Inferior parietal cortex (tissue), 1 donor: ENCODE results near the gene AKT1S1.
"Not testable (repeated sequence)": the region's sequence is repeated elsewhere in the genome, so short reads cannot be mapped to it uniquely, and the experiment has no call there.

ENCODE experiments used
- DNase-seq: peaks from one replicate; pipeline ENCODE4 v3.0.0-alpha.2; 2016; ENCODE audit errors: extremely low spot score

AKT1S1 gene

DNA sequence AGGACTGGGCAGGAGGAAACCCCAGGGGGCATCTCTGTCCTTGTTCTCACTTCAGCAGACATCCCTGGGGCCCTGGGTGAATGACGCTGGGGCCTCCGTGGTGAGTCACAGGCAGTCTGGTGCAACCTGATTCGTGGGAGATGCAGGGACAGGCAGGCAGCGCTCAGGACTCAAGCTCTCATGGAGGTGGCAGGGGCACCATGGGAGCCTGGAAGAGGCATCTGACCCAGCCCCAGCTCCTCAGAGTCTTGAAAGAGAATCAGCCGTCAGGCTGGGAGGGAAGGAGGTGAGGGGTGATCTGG is 40.2 kb downstream of the AKT1S1 start:
- no peak for DNase-seq

DNA sequence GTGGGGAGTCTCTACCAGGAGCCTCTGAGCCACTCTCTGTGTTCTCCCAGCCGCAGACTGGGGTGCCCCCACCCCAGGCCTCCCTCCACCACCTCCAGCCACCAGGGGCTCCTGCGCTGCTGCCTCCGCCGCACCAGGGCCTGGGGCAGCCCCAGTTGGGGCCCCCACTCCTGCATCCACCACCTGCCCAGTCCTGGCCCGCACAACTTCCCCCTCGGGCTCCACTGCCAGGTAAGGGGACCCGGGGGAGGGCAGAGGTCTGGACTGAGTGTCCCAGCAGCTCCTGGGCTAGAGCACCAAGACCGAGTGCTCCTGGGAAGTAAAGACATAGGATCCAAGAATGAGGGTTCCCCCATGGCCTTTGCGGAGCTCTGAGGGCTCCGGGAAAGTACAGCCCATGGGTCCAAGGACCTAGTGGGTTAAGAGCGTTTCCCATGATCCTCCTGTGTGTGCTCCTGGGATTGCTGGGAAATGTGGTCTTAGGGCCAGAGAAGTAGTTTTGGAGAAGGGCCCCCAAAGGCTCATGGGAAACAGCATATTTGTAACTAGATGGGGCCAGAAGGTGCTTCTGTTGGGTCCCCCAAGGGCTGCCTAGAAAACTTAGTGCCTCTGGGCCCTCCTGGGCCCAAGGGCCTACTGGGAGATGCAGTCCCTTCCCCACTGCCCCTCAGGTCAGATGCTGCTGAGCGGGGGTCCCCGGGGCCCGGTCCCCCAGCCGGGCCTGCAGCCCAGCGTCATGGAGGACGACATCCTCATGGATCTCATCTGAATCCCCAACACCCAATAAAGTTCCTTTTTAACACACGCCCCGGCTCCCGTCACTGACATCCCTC is 40.8 kb downstream of the AKT1S1 start:
- no peak for DNase-seq

DNA sequence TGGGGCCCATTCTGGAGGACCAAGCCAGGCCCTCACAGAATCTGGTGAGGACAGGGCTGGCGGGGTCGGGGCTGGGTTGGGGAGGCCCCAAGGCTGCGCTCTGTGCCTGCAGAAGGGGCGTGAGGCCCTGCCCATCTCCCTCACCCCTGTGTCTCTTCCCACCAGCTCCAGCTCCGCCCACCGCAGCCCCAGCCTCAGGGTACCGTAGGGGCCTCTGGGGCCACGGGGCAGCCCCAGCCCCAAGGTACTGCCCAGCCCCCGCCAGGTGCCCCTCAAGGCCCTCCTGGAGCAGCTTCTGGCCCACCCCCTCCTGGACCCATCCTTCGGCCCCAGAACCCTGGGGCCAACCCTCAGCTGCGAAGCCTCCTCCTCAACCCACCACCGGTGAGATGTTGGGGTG is 41.6 kb downstream of the AKT1S1 start:
- DNase-seq, result no peak

DNA sequence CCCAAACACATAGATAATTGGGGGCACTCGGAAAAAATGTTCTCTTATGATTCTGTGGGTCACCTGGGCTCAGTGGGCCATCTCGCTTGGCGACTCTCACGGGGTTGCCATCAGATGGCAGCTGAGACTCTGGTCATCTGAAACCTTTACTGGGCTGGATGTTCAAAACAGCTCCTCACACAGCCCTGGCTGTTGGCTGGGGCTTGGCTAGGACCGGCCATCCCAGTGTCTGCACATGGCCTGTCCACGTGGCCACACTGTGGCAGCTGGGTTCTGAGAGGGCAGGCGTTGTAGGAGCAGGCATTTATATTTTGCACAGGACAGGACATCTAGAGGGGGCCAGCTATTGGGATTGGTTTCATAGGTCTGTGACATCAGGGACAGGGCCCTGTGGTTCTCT is 43.6 kb downstream of the AKT1S1 start:
- DNase-seq, result no peak

DNA sequence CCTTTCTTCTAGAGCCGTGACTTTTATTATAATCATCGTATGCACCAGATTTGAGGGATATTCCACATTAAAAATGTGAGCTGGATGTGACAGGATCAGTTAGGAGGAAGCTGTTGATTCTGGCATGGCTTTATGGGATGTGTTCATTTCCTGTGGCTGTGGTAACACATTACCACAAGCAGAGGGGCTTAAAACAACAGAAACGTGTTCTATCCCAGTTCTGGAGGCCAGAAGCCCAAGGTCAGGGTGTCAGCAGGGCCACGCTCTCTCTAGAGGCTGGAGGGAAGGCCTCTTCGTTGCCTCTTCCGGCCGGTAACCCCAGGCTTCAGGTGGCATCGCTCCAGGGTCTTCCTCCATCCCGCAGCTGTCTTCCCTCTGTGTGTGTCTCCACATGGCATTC is 44.6 kb downstream of the AKT1S1 start:
- DNase-seq, result no peak

DNA sequence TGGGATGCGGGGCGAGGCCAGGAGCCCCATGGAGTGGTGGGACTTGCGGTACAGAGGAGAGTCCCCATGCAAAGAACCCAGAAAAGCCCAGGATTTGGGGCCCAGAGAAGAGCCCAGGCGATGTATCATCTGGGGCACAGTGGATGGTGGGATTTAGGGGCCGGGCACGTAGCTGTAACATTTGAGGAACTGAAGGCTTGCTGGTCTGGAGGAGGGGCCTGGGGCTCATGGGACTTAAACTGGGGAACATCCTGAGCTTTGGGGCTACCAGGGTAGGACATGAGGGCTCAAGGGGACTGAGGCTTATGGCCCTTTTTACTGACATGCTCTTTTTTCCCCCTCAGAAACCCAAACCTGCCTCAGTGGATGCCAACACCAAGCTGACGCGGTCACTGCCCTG is 45.6 kb downstream of the AKT1S1 start:
- no peak for DNase-seq

DNA sequence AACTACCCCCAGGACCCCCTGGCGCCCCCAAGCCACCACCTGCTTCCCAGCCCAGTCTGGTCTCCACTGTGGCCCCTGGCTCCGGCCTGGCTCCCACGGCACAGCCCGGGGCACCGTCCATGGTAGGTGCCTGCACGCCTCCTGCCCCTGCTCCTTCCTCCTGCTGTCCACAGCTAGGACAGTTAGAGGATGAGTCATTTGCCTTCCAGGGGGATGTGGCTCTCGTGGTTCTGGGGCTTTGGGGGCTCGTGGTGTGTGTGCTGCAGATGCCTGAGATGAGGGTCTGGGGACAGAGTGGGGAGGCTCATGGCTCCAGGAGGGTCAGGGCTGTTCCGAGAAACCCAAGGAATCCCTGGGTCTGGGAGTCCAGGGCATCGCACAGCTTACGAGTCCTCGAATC is 46.4 kb downstream of the AKT1S1 start:
- DNase-seq, result no peak

DNA sequence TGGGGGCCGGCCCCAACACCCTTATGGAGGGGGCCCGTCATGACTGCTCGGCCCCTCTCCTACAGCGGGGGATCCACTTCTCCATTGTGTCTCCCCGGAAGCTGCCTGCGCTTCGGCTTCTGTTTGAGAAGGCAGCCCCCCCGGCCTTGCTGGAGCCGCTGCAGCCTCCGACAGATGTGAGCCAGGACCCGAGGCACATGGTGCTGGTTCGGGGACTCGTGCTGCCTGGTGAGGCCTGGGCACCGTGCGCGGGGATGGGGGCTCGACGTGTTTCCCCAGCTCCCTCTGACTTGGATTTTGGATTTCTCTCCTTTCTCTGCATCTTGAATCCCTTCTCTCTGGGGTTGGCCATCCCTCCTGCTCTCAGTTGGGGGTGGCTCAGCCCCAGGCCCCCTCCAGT is 47.4 kb downstream of the AKT1S1 start:
- DNase-seq, result no peak

DNA sequence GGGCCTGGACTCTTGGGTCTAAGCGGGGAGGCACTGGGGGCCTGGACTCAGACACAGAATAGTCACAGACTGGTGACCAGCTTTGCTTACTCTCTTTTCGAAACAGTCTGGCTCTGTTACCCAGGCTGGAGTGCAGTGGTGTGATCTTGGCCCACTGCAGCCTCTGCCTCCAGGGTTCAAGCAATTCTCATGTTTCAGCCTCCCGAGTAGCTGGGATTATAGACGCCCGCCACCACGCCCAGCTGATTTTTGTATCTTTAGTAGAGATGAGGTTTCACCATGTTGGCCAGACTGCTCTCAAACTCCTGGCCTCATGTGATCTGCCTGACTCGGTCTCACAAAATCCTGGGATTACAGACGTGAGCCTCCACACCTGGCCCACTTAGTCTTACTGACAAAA is 48.0 kb downstream of the AKT1S1 start:
- no peak for DNase-seq

DNA sequence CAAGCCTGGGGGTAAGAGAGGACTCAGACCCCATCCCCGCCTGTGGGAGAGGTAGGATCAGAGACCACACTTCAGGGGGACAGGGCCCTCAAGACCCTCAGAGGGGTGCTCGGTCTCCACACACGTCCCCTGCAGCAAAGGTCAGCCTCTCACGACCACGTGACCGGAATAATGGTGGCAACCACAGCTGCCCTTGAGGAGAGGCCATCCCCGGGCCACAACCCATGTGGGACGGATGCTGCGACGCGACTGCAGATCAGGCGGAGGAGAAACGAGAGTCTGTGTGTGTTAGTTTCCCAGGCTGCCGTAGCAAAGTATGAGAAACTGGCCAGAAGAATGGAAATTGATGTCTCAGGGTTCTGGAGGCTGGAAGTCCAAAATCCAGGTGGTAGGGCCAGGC is 50.1 kb downstream of the AKT1S1 start:
- no peak for DNase-seq

DNA sequence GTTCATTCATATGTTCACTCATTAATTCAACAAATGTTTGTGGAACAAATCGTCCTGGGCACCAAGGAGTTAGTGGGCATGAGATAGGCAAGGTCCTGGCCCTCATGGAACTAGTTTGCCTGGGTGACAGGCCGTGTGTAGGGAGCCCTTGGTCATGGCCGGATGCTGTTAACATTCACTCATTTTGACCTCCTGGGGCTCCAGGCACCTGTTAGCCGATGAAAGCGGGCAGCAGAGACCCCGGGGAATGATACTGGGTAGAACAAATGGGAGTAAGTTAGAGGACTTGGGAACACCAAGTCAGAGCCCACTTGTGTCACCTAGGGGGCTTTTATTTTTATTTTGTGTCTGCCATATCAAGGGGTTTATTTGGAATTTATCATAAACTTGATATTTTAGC is 52.5 kb downstream of the AKT1S1 start:
- DNase-seq, result no peak

DNA sequence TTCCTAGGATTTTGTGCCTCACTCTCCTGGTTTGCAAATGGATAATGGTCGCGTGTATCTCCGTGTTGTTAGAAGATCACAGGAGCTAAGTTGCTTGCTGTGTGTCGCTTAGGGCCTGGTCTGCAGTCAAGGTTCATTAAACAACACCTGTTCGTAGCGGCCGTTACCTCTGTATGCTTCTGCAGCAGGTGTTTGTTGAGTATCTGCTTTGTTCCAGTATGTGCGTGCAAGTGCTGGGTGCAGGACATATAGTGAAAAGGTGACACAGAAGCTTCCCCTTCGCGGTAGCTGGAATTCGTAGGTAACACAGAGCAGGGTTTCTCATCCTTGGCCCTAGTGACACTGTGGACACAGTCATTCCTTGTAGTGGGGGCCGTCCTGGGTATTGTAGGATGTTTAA is 53.7 kb downstream of the AKT1S1 start:
- no peak for DNase-seq

DNA sequence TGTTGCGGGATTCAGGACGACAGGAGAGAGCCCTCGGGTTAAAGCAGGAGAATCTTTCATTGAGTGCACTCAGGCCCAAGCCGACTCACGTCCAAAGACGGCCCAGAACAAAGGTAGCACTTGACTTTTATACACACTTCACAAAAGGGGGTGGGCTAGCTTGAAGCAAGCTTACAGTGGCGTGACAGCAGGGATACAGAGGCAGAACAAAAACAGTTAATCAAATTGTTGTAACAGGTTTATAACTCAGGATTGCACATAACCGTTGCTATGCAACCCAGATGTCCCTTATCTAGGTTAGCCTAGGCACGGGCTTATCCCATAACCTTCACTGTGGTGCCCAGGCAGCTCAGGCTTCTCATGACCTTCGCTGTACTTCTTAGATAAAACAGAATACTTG is 57.0 kb downstream of the AKT1S1 start:
- DNase-seq, result no peak

DNA sequence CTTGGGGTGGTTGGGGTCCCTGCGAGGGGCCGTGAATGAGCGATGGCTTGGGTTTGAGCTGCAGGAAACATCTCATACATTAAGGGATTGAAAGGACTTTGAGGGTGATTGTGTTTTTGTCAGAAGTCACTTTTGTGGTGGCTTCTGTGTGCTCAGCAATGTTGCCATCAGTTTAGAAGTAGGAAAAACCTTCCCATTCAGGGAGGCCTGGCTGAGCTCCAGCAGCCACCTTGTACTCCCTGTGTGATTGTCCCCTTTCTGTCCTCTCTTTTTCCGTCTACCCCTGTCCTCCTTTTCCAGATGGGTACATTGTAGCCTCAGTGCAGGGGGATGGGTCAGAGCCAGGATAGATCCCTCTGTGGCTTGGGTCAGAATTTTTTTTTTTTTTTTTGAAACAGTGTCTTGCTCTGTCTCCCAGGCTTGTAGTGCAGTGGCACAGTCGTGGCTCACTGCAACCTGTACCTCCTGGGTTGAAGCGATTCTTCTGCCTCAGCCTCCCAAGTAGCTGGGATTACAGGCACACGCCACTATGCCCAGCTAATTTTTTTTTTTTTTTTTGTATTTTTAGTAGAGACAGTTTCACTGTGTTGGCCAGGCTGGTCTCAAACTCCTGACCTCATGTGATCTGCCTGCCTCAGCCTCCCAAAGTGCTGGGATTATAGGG is 57.6 kb downstream of the AKT1S1 start:
- not testable (repeated sequence) for DNase-seq
